Measurements from ENCODE around the gene CLIC1. TPM values are rescaled to one million over a fixed set of nuclear protein-coding genes. Genes with fewer than 3 reads are reported as not detected.

Gene CLIC1
- total and polyA plus RNA-seq, 5 donors, result 99.4 to 153 (median 116) TPM

DNA sequence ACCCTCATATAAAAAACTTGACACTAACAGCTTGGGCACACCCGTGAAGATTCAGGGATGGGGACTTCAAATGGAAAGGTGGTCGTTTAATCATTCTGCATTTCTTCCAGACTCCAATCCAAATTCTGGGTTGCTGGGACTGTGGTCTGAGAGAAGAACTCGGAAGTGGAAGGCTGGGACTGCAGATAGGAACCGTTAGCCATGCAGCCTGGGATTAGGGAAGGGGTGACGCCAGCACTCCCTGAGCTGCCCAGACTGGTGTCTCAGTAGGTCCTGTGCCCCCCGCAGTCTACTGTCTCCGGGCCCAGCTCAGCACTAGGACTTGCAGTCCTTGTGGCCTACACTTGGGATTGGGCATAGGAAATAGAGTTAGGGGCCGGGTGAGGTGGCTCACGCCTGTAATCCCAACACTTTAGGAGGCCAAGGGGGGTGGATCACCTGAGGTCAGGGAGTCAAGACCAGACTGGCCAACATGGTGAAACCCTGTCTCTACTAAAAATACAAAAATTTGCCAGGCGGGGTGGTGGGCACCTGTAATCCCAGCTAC, 511 bp upstream of the CLIC1 start:
- DNase-seq (peak in 2 of 3 donors; percentile 58 to 62), ATAC-seq (no peak)
- H3K9me3 ChIP-seq (ENCODE audit: control insufficient read depth, low read length), result no peaks in the 10 kb centered on the region
- no peaks in the 10 kb centered on the region for H3K27me3 ChIP-seq (ENCODE audit: control insufficient read depth, insufficient read depth)
- peak overlapping the region; percentile 86 for H3K4me3 ChIP-seq (ENCODE audit: low read length)
- peaks cover 9% of the 10 kb centered on the region for H3K4me1 ChIP-seq (ENCODE audit: control insufficient read depth, insufficient read depth, low read length)
- WGBS, result 37% methylated on average over 10 of the region's 10 CpGs
- intact Hi-C loops (cut with DNase I), result loop anchor here in 2 of 4 donors (5.0 to 10.0 kb wide), 2 partner anchors 35 to 98 kb away; no protein-coding TSS in a partner anchor
- peak overlapping the region; percentile 49 for H3K27ac ChIP-seq (ENCODE audit: low read length)

GRCh38 chr6:31734821-31735406, 1.4 kb downstream of the CLIC1 start:
- H3K4me3 ChIP-seq (ENCODE audit: low read length), result peak overlapping the region; percentile 86
- peaks cover 9% of the 10 kb centered on the region for H3K4me1 ChIP-seq (ENCODE audit: control insufficient read depth, insufficient read depth, low read length)
- ATAC-seq, result peak; percentile 2 to 44
- intact Hi-C loops (cut with DNase I), result loop anchor here in 2 of 4 donors (5.0 to 10.0 kb wide), 2 partner anchors 37 to 100 kb away; no protein-coding TSS in a partner anchor
- H3K9me3 ChIP-seq (ENCODE audit: control insufficient read depth, low read length), result no peaks in the 10 kb centered on the region
- H3K27me3 ChIP-seq (ENCODE audit: control insufficient read depth, insufficient read depth), result no peaks in the 10 kb centered on the region
- WGBS, result under 1% methylated on average over 18 of the region's 18 CpGs
- DNase-seq, result peak; percentile 61 to 69 (median 67)
- H3K27ac ChIP-seq (ENCODE audit: low read length), result peak overlapping the region; percentile 49

- Histone ChIP-seq H3K4me1 (ENCODE audit: control insufficient read depth, insufficient read depth, low read length) (peaks cover 9% of the 10 kb centered on the region), H3K27ac (ENCODE audit: low read length) (peak overlapping the region; percentile 49), H3K9me3 (ENCODE audit: control insufficient read depth, low read length) (no peaks in the 10 kb centered on the region), H3K4me3 (ENCODE audit: low read length) (peak overlapping the region; percentile 86), H3K27me3 (ENCODE audit: control insufficient read depth, insufficient read depth) (no peaks in the 10 kb centered on the region)
- 9% methylated on average over 2 of the region's 2 CpGs for WGBS
- DNase-seq (peak in 1 of 3 donors; percentile 77), ATAC-seq (no peak)
- intact Hi-C loops (cut with DNase I), result loop anchor here in 1 of 4 donors (10.0 kb wide), 1 partner anchor 100 kb away; no protein-coding TSS in a partner anchor
Observed at GRCh38 chr6:31734247-31734820, 2.0 kb downstream of the CLIC1 start.

DNA sequence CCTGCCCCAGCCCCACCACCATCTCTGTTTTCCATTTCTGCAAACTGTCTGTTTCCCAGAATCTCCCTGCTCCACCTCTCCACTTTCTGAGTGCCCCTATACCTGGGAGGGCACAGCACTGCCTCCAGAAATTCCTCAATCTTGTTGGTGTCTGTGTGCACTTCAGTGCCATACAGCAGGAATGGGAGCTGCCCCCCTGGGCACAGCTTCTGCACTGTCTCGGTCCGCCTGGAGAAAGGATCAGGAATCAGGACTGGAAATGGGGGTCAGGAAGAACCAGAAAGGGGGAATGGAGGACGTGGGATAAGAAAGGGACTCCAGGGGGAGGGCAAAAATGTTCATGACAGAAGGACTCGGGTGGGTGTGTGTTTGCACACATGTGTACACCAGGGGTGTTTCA, 2.6 kb downstream of the CLIC1 start:
- no peak for DNase-seq
- Histone ChIP-seq H3K27ac (ENCODE audit: low read length) (peak overlapping the region; percentile 49), H3K4me1 (ENCODE audit: control insufficient read depth, insufficient read depth, low read length) (peaks cover 9% of the 10 kb centered on the region), H3K27me3 (ENCODE audit: control insufficient read depth, insufficient read depth) (no peaks in the 10 kb centered on the region), H3K9me3 (ENCODE audit: control insufficient read depth, low read length) (no peaks in the 10 kb centered on the region), H3K4me3 (ENCODE audit: low read length) (no peak overlapping the region)
- WGBS, result 83% methylated on average over 4 of the region's 4 CpGs
- ATAC-seq, result no peak
- intact Hi-C loops (cut with DNase I), result loop anchor here in 1 of 4 donors (10.0 kb wide), 1 partner anchor 101 kb away; no protein-coding TSS in a partner anchor

DNA sequence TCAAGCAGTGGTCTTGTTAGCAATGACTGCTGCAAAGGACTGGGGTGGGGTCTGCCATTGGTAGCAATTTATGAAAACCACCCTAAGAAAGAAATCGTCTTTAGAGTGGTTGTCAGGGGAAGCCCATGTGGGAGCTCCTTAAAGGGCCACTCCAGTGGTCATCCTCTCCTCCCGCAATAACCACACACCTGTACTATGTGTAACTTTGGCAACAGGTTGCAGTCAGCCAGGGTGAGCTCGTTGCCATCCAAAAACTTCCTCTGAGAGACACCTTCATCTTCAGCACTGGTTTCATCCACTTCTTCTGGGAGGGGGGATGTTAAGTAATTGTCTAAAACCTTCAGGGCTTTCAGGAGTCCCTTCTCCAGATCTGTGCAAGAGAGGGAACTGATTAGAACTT, 4.3 kb downstream of the CLIC1 start:
- WGBS, result 59% methylated on average over 3 of the region's 3 CpGs
- H3K9me3 ChIP-seq (ENCODE audit: control insufficient read depth, low read length), result no peaks in the 10 kb centered on the region
- no peaks in the 10 kb centered on the region for H3K27me3 ChIP-seq (ENCODE audit: control insufficient read depth, insufficient read depth)
- H3K27ac ChIP-seq (ENCODE audit: low read length), result no peak overlapping the region
- H3K4me3 ChIP-seq (ENCODE audit: low read length), result no peak overlapping the region
- ATAC-seq, result no peak
- DNase-seq, result no peak
- peaks cover 9% of the 10 kb centered on the region for H3K4me1 ChIP-seq (ENCODE audit: control insufficient read depth, insufficient read depth, low read length)
- intact Hi-C loops (cut with DNase I), result loop anchor here in 1 of 4 donors (10.0 kb wide), 1 partner anchor 103 kb away; no protein-coding TSS in a partner anchor

DNA sequence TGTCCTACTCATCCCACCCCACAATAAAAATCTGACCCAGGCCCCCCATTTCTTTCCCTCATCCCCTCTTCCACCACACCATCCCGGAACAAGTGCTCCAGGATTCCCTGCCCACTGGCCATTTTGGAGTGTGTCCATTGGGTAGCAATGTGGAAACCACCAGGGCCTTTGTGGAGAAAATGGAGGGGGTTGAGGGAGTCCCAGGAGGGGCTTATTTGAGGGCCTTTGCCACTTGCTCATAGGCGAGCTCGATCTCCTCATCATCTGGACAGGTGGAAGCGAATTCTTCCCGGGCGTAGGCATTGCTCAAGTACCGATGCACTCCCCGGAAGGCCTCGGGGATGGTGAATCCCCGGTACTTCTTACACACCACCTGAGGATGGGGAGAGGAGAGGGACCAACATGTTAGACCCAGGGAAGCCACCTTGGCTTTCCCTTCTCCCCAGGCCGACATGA, 5.7 kb downstream of the CLIC1 start:
- ATAC-seq, result no peak
- H3K4me3 ChIP-seq (ENCODE audit: low read length), result peak overlapping the region; percentile 81
- H3K27me3 ChIP-seq (ENCODE audit: control insufficient read depth, insufficient read depth), result no peaks in the 10 kb centered on the region
- peaks cover 6% of the 10 kb centered on the region for H3K4me1 ChIP-seq (ENCODE audit: control insufficient read depth, insufficient read depth, low read length)
- H3K9me3 ChIP-seq (ENCODE audit: control insufficient read depth, low read length), result no peaks in the 10 kb centered on the region
- intact Hi-C loops (cut with DNase I), result loop anchor here in 1 of 4 donors (10.0 kb wide), 1 partner anchor 104 kb away; no protein-coding TSS in a partner anchor
- no peak for DNase-seq
- WGBS, result 87% methylated on average over 11 of the region's 11 CpGs
- peak overlapping the region; percentile 57 for H3K27ac ChIP-seq (ENCODE audit: low read length)

DNA sequence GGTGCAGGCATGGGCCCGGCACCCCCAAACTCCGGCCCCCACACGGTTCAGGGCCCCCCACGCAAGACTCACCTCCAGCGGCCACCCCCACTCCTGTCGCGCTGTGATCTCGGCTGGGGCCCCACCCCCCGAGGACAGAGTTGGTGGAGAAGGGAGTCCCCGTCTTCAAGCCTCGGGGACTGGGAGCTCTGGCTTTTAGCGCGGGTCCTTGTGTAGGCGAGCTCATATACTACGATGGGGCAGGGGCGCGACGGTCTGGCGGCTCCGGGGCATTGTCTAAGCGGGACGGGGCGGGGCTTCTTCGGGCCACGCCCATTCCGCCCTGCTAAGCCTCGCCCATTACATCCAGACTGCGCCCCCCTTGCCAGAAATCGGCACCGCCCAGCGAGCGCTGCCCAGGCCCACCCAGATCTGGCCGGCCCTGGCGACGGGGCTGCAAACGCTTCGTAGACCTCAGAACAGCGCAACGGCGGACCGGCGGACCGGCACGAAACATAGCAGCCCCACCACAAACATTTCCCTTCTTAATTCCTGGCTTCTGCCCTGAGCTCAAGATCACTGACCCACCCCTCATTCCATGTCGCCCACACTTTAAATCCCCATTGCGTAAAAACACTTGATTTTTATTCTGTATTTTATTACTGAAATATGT, 6.2 kb downstream of the CLIC1 start:
- Histone ChIP-seq H3K4me1 (ENCODE audit: control insufficient read depth, insufficient read depth, low read length) (peaks cover 6% of the 10 kb centered on the region), H3K27ac (ENCODE audit: low read length) (peak overlapping the region; percentile 95), H3K27me3 (ENCODE audit: control insufficient read depth, insufficient read depth) (no peaks in the 10 kb centered on the region), H3K4me3 (ENCODE audit: low read length) (peak overlapping the region; percentile 81), H3K9me3 (ENCODE audit: control insufficient read depth, low read length) (no peaks in the 10 kb centered on the region)
- intact Hi-C loops (cut with DNase I), result loop anchor here in 3 of 4 donors (2.0 to 10.0 kb wide), 4 partner anchors 48 to 105 kb away; partner anchors contain the start of genes CSNK2B (in 1 of the 3), HSPA1B (in 1 of the 3), LY6G5B (in 1 of the 3) and LY6G5C (in 1 of the 3)
- ATAC-seq (peak; percentile 90 to 92), DNase-seq (peak; percentile 94 to 98 (median 98))
- WGBS, result 1% methylated on average over 46 of the region's 46 CpGs

GRCh38 chr6:31729515-31729978, 6.8 kb downstream of the CLIC1 start:
- H3K4me3 ChIP-seq (ENCODE audit: low read length), result peak overlapping the region; percentile 81
- peaks cover 4% of the 10 kb centered on the region for H3K4me1 ChIP-seq (ENCODE audit: control insufficient read depth, insufficient read depth, low read length)
- peak overlapping the region; percentile 95 for H3K27ac ChIP-seq (ENCODE audit: low read length)
- DNase-seq (peak; percentile 93 to 97 (median 97)), ATAC-seq (peak; percentile 88 to 91)
- no peaks in the 10 kb centered on the region for H3K9me3 ChIP-seq (ENCODE audit: control insufficient read depth, low read length)
- intact Hi-C loops (cut with DNase I), result loop anchor here in 2 of 4 donors (2.0 to 10.0 kb wide), 4 partner anchors 47 to 105 kb away; partner anchors contain the start of genes CSNK2B (in 1 of the 2), HSPA1B (in 1 of the 2), LY6G5B (in 1 of the 2) and LY6G5C (in 1 of the 2)
- WGBS, result under 1% methylated on average over 29 of the region's 29 CpGs
- no peaks in the 10 kb centered on the region for H3K27me3 ChIP-seq (ENCODE audit: control insufficient read depth, insufficient read depth)

GRCh38 chr6:31728767-31729514, 7.4 kb downstream of the CLIC1 start, which contains the start of gene DDAH2:
TSS of gene DDAH2 (minus strand) at chr6:31729299. CDS start at chr6:31729161, 138 bp downstream.
- intact Hi-C loops (cut with DNase I), result loop anchor here in 2 of 4 donors (2.0 to 10.0 kb wide), 4 partner anchors 47 to 106 kb away; partner anchors contain the start of genes CSNK2B (in 1 of the 2), HSPA1B (in 1 of the 2), LY6G5B (in 1 of the 2) and LY6G5C (in 1 of the 2)

More at GRCh38 chr6:31728767-31729514, 7.4 kb downstream of the CLIC1 start, which contains the start of gene DDAH2:
- DNase-seq (peak in 2 of 3 donors; percentile 67 to 82), ATAC-seq (peak; percentile 36 to 53)
- Histone ChIP-seq H3K9me3 (ENCODE audit: control insufficient read depth, low read length) (no peaks in the 10 kb centered on the region), H3K27me3 (ENCODE audit: control insufficient read depth, insufficient read depth) (no peaks in the 10 kb centered on the region), H3K4me3 (ENCODE audit: low read length) (peak within 1 kb of the TSS; percentile 81), H3K27ac (ENCODE audit: low read length) (peak within 1 kb of the TSS; percentile 95), H3K4me1 (ENCODE audit: control insufficient read depth, insufficient read depth, low read length) (no peaks in the 10 kb centered on the region)
- 12% methylated on average over 36 of the region's 36 CpGs for WGBS
